H7 (cell line): ENCODE measurements around the gene AKT1S1. TPM values are rescaled to one million over a fixed set of nuclear protein-coding genes. Genes with fewer than 3 reads are reported as not detected.
A peak's percentile ranks its signal among the peaks of the same experiment; 100 is the strongest.
"Not testable (repeated sequence)": the region's sequence is repeated elsewhere in the genome, so short reads cannot be mapped to it uniquely, and the experiment has no call there.

Experiments used
- DNase-seq: peaks from one replicate; pipeline ENCODE4 v3.0.0; 2012
- H3K27me3 ChIP-seq: 2 replicates; pipeline ENCODE4 v1.6.0; 2011; ENCODE audit warnings: mild to moderate bottlenecking, low read length; ENCODE audit not compliant: control insufficient read depth, insufficient read depth
- H3K36me3 ChIP-seq: replicated peaks from 2 replicates; pipeline ENCODE4 v1.5.1; 2011; ENCODE audit warnings: low read length; ENCODE audit not compliant: control insufficient read depth, insufficient read depth
- H3K4me3 ChIP-seq: 2 replicates; pipeline ENCODE4 v1.5.1; 2011; ENCODE audit warnings: low read depth, mild to moderate bottlenecking, control low read depth, low read length, moderate library complexity; ENCODE audit not compliant: insufficient read depth
- total RNA-seq: library from RNA; depleted of rRNA; stranded (reverse); fragments of >200 nt; shearing (Covaris generic); gene quantifications from 2 replicates; pipeline ENCODE4 v1.2.3, GENCODE V29; 2014; rRNA removed

Gene AKT1S1
- 7.2 and 12.9 TPM in 2 replicates for total RNA-seq

- H3K36me3 ChIP-seq: peaks cover 23% of the 10 kb centered on the region
- no peaks in the 10 kb centered on the region for H3K27me3 ChIP-seq
- DNase-seq: peak; percentile 96
- H3K4me3 ChIP-seq: peak within 1 kb of the TSS; percentile 99
Measured at GRCh38 chr19:49877020-49877878, at the start of gene AKT1S1, which contains the start of gene TBC1D17. AKT1S1 (minus strand) TSS chr19:49877355; CDS start chr19:49873295, 4,060 bp downstream. TBC1D17 (plus strand) TSS chr19:49877702; CDS start chr19:49877724, 22 bp downstream.

DNA sequence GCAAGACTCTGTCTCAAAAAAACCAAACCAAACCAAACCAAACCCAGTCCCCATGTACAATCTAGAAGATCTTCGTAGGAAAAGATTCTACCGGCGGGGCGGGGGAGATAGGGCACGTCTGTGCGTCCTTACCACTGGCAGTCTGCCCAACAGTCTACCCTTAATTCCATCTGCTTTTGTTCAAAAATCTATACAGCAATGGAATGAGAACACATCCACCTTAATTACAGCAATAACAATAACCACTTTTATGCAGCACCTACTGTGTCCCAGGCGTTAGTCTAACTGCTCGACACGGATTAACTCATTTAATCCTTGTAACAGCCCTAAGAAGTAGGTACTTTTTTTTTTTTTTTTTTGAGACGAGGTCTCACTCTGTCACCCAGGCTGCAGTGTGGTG is 49.4 kb upstream of the AKT1S1 start:
- H3K36me3 ChIP-seq: peaks cover 32% of the 10 kb centered on the region
- no peak for DNase-seq
- no peak overlapping the region for H3K4me3 ChIP-seq
- H3K27me3 ChIP-seq: no peaks in the 10 kb centered on the region

- no peak for DNase-seq
- peaks cover 32% of the 10 kb centered on the region for H3K36me3 ChIP-seq
- no peak overlapping the region for H3K4me3 ChIP-seq
- no peaks in the 10 kb centered on the region for H3K27me3 ChIP-seq
Measured at GRCh38 chr19:49925486-49925885, 48.3 kb upstream of the AKT1S1 start.

GRCh38 chr19:49924881-49925210 is 47.7 kb upstream of the AKT1S1 start:
- not testable (repeated sequence) for DNase-seq, H3K4me3 ChIP-seq, H3K27me3 ChIP-seq
- peaks cover 32% of the 10 kb centered on the region for H3K36me3 ChIP-seq

DNA sequence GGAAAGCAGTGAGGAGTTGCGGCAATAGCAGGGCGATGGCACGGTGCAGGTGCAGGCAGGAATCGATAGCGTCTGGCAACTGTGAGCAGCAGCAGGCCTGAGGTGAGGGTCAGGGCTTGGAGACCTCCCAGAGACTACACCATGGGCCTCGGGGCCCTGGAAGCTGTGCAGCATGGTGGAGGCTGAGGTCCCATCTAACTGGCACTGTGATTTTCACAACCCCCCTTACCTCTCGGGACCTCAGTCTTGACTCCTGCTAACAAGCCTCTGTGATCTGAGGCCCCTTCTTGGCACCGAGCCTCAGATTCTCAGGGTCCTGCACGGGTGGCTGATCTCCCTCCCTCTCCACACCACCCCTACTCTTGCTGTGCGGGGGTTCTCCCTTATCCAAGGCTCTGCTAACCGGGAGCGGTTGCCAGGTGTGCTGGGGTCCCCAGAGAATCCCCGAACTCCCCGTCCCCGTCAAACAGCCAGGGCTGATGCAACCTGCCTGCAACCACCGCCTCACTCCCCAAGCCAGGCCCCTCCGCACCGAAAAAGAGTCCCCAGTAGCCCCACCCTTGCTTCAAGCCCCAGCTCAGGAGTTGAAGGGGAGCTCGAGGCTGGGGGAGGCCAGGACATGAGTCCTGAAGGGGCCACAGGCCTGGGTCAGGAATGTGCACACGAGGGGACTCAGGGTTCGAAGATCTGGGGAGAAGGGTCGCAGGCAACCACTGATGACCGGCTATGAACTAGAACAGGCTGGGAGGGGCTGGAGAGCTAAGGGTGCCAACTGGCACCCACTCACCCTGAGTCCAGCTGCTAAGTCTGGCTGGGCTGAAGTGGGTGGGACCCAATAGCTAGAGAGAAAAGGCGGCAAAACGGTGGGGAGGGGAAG is 47.1 kb upstream of the AKT1S1 start:
- H3K36me3 ChIP-seq: peaks cover 32% of the 10 kb centered on the region
- peak; percentile 44 for DNase-seq
- no peak overlapping the region for H3K4me3 ChIP-seq
- H3K27me3 ChIP-seq: no peaks in the 10 kb centered on the region

- Histone ChIP-seq H3K36me3 (peaks cover 34% of the 10 kb centered on the region), H3K4me3 (no peak overlapping the region), H3K27me3 (no peaks in the 10 kb centered on the region)
- peak; percentile 37 for DNase-seq
Measured at GRCh38 chr19:49923055-49924003, 46.2 kb upstream of the AKT1S1 start.

DNA sequence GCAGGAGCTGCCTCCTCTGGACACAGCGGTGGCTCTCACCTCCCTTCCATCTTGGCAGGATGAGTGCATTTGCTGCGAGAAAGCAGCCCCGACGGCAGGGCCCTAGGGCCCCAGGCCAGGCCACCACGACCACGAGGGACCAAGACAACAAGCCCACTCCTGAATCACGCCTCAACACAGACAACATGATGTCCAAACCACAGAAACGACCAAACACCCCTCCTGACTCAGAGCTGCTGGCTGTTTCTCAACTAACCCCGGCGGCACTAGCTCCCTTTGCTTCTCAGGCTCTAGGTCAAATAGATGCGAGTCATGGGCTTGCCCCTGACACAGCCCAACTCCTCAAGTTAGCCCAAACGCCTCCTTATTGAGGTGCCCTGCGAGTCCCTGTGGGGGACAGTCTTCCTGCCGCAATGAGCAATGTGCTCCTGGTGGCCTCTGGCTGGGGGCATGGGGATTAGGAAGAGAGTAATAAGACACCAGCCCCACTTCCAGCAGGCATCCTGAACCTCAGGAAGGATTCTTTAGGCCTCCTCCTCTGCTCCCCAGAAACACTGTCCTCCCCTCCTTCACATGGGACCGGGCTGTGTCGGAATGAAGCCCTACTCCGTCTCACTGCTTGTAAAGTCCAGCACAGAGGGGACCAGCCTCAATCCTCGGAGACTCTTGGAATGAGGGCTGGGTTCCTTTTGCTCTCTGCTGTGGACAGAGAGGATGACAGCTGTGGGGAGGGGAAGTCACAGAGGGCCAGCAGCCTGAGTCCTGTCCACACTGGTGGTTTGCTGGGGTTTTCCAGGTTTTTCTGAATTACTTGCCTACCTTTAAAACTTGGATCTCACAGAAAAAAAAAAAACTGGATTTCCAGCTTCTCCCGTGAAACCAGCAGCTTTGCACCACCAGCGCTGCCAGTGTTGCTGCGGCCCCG is 45.0 kb upstream of the AKT1S1 start:
- Histone ChIP-seq H3K4me3 (no peak overlapping the region), H3K27me3 (no peaks in the 10 kb centered on the region), H3K36me3 (peaks cover 30% of the 10 kb centered on the region)
- DNase-seq: peak; percentile 61

DNA sequence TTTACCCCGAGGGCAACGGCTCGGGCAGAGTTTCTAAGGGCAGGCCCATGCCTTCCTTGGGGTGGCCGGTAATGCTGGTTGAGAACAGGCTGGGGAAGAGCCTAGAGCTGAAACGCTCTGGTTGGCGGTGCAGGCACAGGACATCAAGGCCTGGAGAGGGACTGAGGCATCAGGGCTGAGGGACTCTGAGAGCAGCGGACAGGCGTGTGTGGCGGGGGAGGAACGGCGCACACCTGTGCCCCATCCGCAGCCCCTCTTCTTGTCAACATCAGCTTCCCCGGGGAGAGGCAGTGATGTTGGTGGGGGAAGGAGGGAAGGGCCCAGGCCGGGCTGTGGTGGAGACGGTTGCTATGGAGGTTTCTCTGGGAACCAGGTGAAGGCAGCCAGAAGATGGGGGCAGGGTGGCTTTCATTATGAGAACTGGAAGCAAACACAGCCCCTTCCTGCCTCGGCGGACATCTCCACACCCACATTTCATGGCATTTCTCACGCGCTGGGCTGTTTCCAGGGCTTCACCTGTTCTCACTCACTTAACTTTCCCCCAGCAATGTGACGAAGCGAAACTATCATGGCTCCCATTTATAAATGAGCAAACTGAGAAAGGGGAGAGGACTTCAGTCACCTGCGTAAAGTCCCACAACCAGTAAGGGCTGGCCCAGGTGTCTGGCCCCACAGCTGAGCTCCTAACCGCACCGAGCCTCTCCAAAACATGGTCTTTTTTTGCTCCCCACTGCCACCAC is 43.6 kb upstream of the AKT1S1 start:
- H3K4me3 ChIP-seq: no peak overlapping the region
- peaks cover 27% of the 10 kb centered on the region for H3K36me3 ChIP-seq
- no peaks in the 10 kb centered on the region for H3K27me3 ChIP-seq
- peak; percentile 68 for DNase-seq

- H3K36me3 ChIP-seq: peaks cover 24% of the 10 kb centered on the region
- no peak for DNase-seq
- H3K27me3 ChIP-seq: no peaks in the 10 kb centered on the region
- H3K4me3 ChIP-seq: no peak overlapping the region
Measured at GRCh38 chr19:49918089-49918488, 40.9 kb upstream of the AKT1S1 start.

GRCh38 chr19:49916839-49917733 is 39.9 kb upstream of the AKT1S1 start:
- Histone ChIP-seq H3K36me3 (peaks cover 18% of the 10 kb centered on the region), H3K27me3 (no peaks in the 10 kb centered on the region), H3K4me3 (no peak overlapping the region)
- peak; percentile 83 for DNase-seq

DNA sequence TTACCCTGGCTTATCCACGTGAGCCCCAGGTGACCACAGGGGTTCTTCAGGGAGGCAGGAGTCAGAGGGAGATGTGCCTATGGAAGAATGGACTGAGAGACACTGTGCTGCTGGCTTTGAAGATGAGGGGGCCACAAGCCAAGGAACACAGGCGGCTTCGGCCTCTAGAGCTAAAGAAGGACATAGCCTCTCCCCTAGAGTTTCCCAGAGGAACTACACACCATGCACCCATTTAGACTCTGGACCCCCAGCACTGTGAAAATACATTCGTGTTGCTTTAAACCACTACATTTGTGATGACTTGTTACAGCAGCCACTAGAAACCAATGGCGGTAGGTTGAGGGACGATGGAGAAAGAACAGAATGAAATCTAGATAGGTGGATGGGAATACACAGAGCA is 38.1 kb upstream of the AKT1S1 start:
- DNase-seq: no peak
- Histone ChIP-seq H3K36me3 (peaks cover 18% of the 10 kb centered on the region), H3K4me3 (no peak overlapping the region)

DNA sequence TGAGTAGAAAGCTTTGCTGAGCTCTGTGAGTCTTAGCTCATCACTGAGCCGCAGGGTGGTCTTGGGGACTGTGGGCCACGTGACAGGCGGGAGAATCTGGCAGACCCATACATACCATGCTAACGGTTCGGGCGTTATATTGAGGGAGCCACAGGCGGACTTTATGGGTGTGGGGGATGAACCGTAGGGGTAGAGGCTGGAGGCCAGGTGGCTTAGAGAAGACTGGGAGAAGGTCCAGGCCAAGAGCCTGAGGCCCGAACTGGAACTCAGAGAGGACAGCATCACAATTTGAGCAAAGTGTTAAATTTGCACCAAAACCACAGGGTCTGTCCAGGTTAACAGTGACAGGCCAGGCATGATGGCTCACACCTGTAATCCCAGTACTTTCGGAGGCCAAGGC is 36.6 kb upstream of the AKT1S1 start:
- H3K27me3 ChIP-seq: no peaks in the 10 kb centered on the region
- no peak overlapping the region for H3K4me3 ChIP-seq
- no peak for DNase-seq
- peaks cover 25% of the 10 kb centered on the region for H3K36me3 ChIP-seq

More for the DNA sequence above, 38.1 kb upstream of the AKT1S1 start:
- no peaks in the 10 kb centered on the region for H3K27me3 ChIP-seq
